Measurements from ENCODE around the gene TAS2R30.

Gene TAS2R30

DNA sequence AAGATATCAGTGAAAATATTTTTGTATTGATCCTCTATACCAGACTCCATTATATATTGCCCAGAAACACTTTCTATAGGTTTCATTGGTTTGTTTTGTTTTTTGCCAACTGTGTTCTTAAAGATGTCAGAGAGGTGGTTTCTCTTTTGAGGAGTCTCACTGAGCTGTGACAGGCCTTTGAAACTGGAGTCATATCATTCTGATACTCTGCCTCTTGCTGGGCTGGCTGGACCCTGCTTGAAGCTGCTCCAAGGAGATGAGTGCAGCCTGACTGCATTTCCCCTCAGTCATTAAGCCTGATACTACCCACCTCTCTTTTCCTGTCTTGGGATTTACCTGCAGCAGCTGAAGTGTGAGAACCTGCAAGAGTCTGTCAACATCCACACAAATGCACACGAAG, 16.4 kb upstream of the TAS2R30 start:
- Histone ChIP-seq H3K36me3 (ENCODE audit: low read depth) (no peaks in the 10 kb centered on the region), H3K4me1 (ENCODE audit: insufficient read depth, poor library complexity, severe bottlenecking) (no peaks in the 10 kb centered on the region)

DNA sequence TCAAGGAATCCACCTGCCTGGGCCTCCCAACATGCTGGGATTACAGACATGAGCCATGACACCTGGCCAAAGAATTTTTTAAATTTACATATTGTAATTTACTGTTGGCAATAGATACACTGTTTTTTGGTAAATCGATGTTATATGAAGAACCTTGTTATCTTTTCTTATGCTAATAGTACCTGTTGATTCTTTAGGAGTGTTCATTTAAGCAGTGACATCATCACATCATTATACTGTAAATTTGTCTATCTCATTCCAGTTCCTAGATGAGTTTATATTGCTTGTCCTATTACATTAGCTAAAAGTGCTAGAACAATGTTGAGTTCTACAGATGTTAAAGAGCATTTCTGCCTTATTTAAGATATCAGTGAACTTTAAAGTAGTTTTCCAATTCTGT, 13.0 kb upstream of the TAS2R30 start:
- H3K4me1 ChIP-seq (ENCODE audit: insufficient read depth, poor library complexity, severe bottlenecking), result no peaks in the 10 kb centered on the region
- TF ChIP-seq, protein P1, sequence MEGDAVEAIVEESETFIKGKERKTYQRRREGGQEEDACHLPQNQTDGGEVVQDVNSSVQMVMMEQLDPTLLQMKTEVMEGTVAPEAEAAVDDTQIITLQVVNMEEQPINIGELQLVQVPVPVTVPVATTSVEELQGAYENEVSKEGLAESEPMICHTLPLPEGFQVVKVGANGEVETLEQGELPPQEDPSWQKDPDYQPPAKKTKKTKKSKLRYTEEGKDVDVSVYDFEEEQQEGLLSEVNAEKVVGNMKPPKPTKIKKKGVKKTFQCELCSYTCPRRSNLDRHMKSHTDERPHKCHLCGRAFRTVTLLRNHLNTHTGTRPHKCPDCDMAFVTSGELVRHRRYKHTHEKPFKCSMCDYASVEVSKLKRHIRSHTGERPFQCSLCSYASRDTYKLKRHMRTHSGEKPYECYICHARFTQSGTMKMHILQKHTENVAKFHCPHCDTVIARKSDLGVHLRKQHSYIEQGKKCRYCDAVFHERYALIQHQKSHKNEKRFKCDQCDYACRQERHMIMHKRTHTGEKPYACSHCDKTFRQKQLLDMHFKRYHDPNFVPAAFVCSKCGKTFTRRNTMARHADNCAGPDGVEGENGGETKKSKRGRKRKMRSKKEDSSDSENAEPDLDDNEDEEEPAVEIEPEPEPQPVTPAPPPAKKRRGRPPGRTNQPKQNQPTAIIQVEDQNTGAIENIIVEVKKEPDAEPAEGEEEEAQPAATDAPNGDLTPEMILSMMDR (IDR thresholded peaks at IDR 0.05; ENCODE audit: poor library complexity, severe bottlenecking), result no peak
- H3K4me3 ChIP-seq (ENCODE audit: severe bottlenecking), result no peak overlapping the region
- no peaks in the 10 kb centered on the region for H3K36me3 ChIP-seq (ENCODE audit: low read depth)
- DNase-seq (ENCODE audit: low spot score) (no peak), ATAC-seq (ENCODE audit: low read depth) (no peak)
- H3K27ac ChIP-seq (ENCODE audit: poor library complexity, severe bottlenecking), result no peak overlapping the region
- no peaks in the 10 kb centered on the region for H3K9me3 ChIP-seq (ENCODE audit: severe bottlenecking)
- no peaks in the 10 kb centered on the region for H3K27me3 ChIP-seq (ENCODE audit: insufficient read depth, poor library complexity, severe bottlenecking)

More for the DNA sequence above, 16.4 kb upstream of the TAS2R30 start:
- no peaks in the 10 kb centered on the region for H3K9me3 ChIP-seq (ENCODE audit: severe bottlenecking)
- no peak overlapping the region for H3K4me3 ChIP-seq (ENCODE audit: severe bottlenecking)
- DNase-seq (ENCODE audit: low spot score) (no peak), ATAC-seq (ENCODE audit: low read depth) (no peak)
- TF ChIP-seq, protein P1 (IDR thresholded peaks at IDR 0.05; ENCODE audit: poor library complexity, severe bottlenecking), result no peak
- H3K27ac ChIP-seq (ENCODE audit: poor library complexity, severe bottlenecking), result no peak overlapping the region
- H3K27me3 ChIP-seq (ENCODE audit: insufficient read depth, poor library complexity, severe bottlenecking), result no peaks in the 10 kb centered on the region

DNA sequence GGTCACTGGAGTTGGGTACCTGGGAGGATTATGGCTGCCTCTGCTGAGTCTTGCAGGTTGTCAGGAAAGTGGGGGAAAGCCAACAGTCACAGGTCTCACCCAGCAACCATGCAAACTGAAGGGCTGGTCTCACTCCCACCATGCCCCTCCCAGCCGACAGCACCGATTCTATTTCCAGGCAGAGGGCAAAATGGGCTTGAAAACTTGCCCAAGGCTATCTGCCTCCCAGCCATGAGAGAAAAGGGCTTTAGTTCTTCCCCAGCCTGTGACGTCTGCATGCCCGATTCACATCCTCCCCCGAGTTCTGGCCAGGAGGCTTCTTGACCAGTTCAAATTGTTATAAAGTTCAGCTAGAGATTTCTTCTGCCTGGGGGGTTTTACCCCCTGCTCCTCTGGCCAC, 9.9 kb upstream of the TAS2R30 start:
- H3K4me3 ChIP-seq (ENCODE audit: severe bottlenecking), result no peak overlapping the region
- H3K36me3 ChIP-seq (ENCODE audit: low read depth), result no peaks in the 10 kb centered on the region
- no peaks in the 10 kb centered on the region for H3K4me1 ChIP-seq (ENCODE audit: insufficient read depth, poor library complexity, severe bottlenecking)
- H3K27me3 ChIP-seq (ENCODE audit: insufficient read depth, poor library complexity, severe bottlenecking), result no peaks in the 10 kb centered on the region
- ATAC-seq (ENCODE audit: low read depth) (no peak), DNase-seq (ENCODE audit: low spot score) (no peak)
- no peak overlapping the region for H3K27ac ChIP-seq (ENCODE audit: poor library complexity, severe bottlenecking)
- no peaks in the 10 kb centered on the region for H3K9me3 ChIP-seq (ENCODE audit: severe bottlenecking)
- TF ChIP-seq, protein P1 (IDR thresholded peaks at IDR 0.05; ENCODE audit: poor library complexity, severe bottlenecking), result no peak

DNA sequence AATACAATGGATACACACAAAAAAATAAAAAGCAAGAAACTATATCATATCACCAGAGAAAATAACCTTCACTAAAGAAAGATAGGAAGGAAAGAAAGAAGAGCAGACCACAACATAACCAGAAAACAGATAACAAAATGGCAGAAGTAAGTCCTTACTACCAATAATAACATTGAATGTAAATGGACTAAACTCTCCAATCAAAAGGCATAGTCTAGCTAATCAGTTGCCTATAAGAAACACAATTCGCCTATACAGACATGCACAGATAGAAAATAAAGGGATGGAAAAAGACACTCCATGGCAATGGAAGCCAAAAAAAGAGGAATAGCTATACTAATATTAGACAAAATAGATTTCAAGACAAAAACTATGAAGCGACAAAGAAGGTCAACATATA, 8.9 kb upstream of the TAS2R30 start:
- Histone ChIP-seq H3K9me3 (ENCODE audit: severe bottlenecking) (no peaks in the 10 kb centered on the region), H3K4me1 (ENCODE audit: insufficient read depth, poor library complexity, severe bottlenecking) (no peaks in the 10 kb centered on the region), H3K36me3 (ENCODE audit: low read depth) (no peaks in the 10 kb centered on the region), H3K27ac (ENCODE audit: poor library complexity, severe bottlenecking) (no peak overlapping the region), H3K4me3 (ENCODE audit: severe bottlenecking) (no peak overlapping the region), H3K27me3 (ENCODE audit: insufficient read depth, poor library complexity, severe bottlenecking) (no peaks in the 10 kb centered on the region)
- no peak for DNase-seq (ENCODE audit: low spot score)
- no peak for ATAC-seq (ENCODE audit: low read depth)
- TF ChIP-seq, protein P1 (IDR thresholded peaks at IDR 0.05; ENCODE audit: poor library complexity, severe bottlenecking), result no peak

DNA sequence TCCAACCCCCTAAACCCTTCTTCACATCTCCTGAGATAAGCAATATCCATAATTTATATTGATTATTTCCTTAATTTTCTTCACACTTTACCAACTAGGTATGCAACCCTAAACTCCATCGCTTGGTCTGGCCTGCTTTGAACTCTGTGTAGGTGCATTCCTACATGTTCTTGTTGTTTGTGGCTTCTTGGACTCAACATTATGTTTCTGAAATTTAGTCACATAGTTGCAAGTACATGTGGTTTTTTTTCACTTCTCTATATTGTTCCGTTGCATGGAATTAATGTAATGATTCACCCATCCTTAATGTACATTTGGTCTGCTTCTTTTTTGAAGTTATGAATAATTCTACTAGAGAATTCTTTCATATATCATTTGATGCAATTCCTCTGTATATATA, 1.6 kb upstream of the TAS2R30 start:
- Histone ChIP-seq H3K4me3 (ENCODE audit: severe bottlenecking) (no peak overlapping the region), H3K27me3 (ENCODE audit: insufficient read depth, poor library complexity, severe bottlenecking) (no peaks in the 10 kb centered on the region), H3K4me1 (ENCODE audit: insufficient read depth, poor library complexity, severe bottlenecking) (no peaks in the 10 kb centered on the region), H3K9me3 (ENCODE audit: severe bottlenecking) (no peaks in the 10 kb centered on the region), H3K27ac (ENCODE audit: poor library complexity, severe bottlenecking) (no peak overlapping the region), H3K36me3 (ENCODE audit: low read depth) (no peaks in the 10 kb centered on the region)
- ATAC-seq (ENCODE audit: low read depth) (no peak), DNase-seq (ENCODE audit: low spot score) (no peak)
- TF ChIP-seq, protein P1 (IDR thresholded peaks at IDR 0.05; ENCODE audit: poor library complexity, severe bottlenecking), result no peak

All from RWPE2 (cell line).